Measurements from ENCODE around the gene ZMIZ1. TPM values are rescaled to one million over a fixed set of nuclear protein-coding genes. Genes with fewer than 3 reads are reported as not detected.
A peak's percentile ranks its signal among the peaks of the same experiment; 100 is the strongest.

ZMIZ1 gene
- total and polyA plus RNA-seq, 2 donors from 2014 or later: 14.2 to 97.6 TPM

GRCh38 chr10:79193694-79194382 is 125.1 kb downstream of the ZMIZ1 start:
- no peaks in the 10 kb centered on the region for H3K9me3 ChIP-seq (ENCODE audit: control insufficient read depth in 2 of 3, insufficient read depth in 1 of 3, low read length in 3 of 3)
- no peaks in the 10 kb centered on the region for H3K36me3 ChIP-seq (ENCODE audit: control insufficient read depth in 2 of 3, insufficient read depth in 3 of 3, low read length in 3 of 3)
- no peak overlapping the region for H3K27ac ChIP-seq (ENCODE audit: low read depth in 2 of 2, low read length in 2 of 2)
- no peak overlapping the region for H3K4me3 ChIP-seq (ENCODE audit: low read length in 3 of 3)
- peaks cover 0 to 40% (median 24%) of the 10 kb centered on the region in 3 donors for H3K4me1 ChIP-seq (ENCODE audit: control insufficient read depth in 2 of 3, insufficient read depth in 2 of 3, low read depth in 1 of 3, low read length in 3 of 3)
- no peak overlapping the region for H3K9ac ChIP-seq (ENCODE audit: low read length in 3 of 3)
- intact Hi-C loops (cut with DNase I): loop anchor here (10.0 kb wide), 2 partner anchors 119 to 1149 kb away; no protein-coding TSS in a partner anchor
- no peak for TF ChIP-seq CTCF (IDR thresholded peaks at IDR 0.05; ENCODE audit: borderline replicate concordance, extremely low read depth, insufficient read depth)
- H3K27me3 ChIP-seq (ENCODE audit: control insufficient read depth, insufficient read depth, low read length): no peaks in the 10 kb centered on the region
- FAIRE-seq: no peak
- DNase-seq: peak in 1 of 5 donors; percentile 54

GRCh38 chr10:79195091-79195923 is 126.5 kb downstream of the ZMIZ1 start:
- H3K27ac ChIP-seq (ENCODE audit: low read depth in 2 of 2, low read length in 2 of 2): peak overlapping the region; percentile 73 to 80
- DNase-seq: peak; percentile 91 to 94 (median 92)
- H3K9me3 ChIP-seq (ENCODE audit: control insufficient read depth in 2 of 3, insufficient read depth in 1 of 3, low read length in 3 of 3): no peaks in the 10 kb centered on the region
- no peaks in the 10 kb centered on the region for H3K27me3 ChIP-seq (ENCODE audit: control insufficient read depth, insufficient read depth, low read length)
- FAIRE-seq: no peak
- peak overlapping the region in 2 of 3 donors; percentile 12 to 66 for H3K9ac ChIP-seq (ENCODE audit: low read length in 3 of 3)
- intact Hi-C loops (cut with DNase I): loop anchor here (10.0 kb wide), 2 partner anchors 121 to 1151 kb away; no protein-coding TSS in a partner anchor
- peak overlapping the region in 1 of 3 donors; percentile 22 for H3K4me3 ChIP-seq (ENCODE audit: low read length in 3 of 3)
- peak; percentile 97 for TF ChIP-seq CTCF (IDR thresholded peaks at IDR 0.05; ENCODE audit: borderline replicate concordance, extremely low read depth, insufficient read depth)
- peaks cover 0 to 32% (median 14%) of the 10 kb centered on the region in 3 donors for H3K4me1 ChIP-seq (ENCODE audit: control insufficient read depth in 2 of 3, insufficient read depth in 2 of 3, low read depth in 1 of 3, low read length in 3 of 3)
- no peaks in the 10 kb centered on the region for H3K36me3 ChIP-seq (ENCODE audit: control insufficient read depth in 2 of 3, insufficient read depth in 3 of 3, low read length in 3 of 3)

- FAIRE-seq (no peak), DNase-seq (peak; percentile 85 to 92 (median 90))
- Histone ChIP-seq H3K27ac (ENCODE audit: low read depth in 2 of 2, low read length in 2 of 2) (no peak overlapping the region), H3K36me3 (ENCODE audit: control insufficient read depth in 2 of 3, insufficient read depth in 3 of 3, low read length in 3 of 3) (peaks cover 2% of the 10 kb centered on the region in 3 donors), H3K27me3 (ENCODE audit: control insufficient read depth, insufficient read depth, low read length) (no peaks in the 10 kb centered on the region), H3K9ac (ENCODE audit: low read length in 3 of 3) (peak overlapping the region in 1 of 3 donors; percentile 47), H3K9me3 (ENCODE audit: control insufficient read depth in 2 of 3, insufficient read depth in 1 of 3, low read length in 3 of 3) (no peaks in the 10 kb centered on the region), H3K4me1 (ENCODE audit: control insufficient read depth in 2 of 3, insufficient read depth in 2 of 3, low read depth in 1 of 3, low read length in 3 of 3) (peaks cover 0 to 23% (median 14%) of the 10 kb centered on the region in 3 donors), H3K4me3 (ENCODE audit: low read length in 3 of 3) (no peak overlapping the region)
- intact Hi-C loops (cut with DNase I): loop anchor here (10.0 kb wide), 2 partner anchors 122 to 1152 kb away; no protein-coding TSS in a partner anchor
- TF ChIP-seq CTCF (IDR thresholded peaks at IDR 0.05; ENCODE audit: borderline replicate concordance, extremely low read depth, insufficient read depth): peak; percentile 88
These were observed 128.0 kb downstream of the ZMIZ1 start for GRCh38 chr10:79196470-79197461.

All from kidney (tissue), 14 donors.